Activated CD8-positive, alpha-beta memory T cell treated with anti-CD3 and anti-CD28 coated beads for 24 hours (primary cell): Measurements from ENCODE around the gene PPFIA1.

Experiments
- DNase-seq: peaks from one replicate; pipeline ENCODE4 v3.0.0-alpha.2; 2020

PPFIA1 gene

DNA sequence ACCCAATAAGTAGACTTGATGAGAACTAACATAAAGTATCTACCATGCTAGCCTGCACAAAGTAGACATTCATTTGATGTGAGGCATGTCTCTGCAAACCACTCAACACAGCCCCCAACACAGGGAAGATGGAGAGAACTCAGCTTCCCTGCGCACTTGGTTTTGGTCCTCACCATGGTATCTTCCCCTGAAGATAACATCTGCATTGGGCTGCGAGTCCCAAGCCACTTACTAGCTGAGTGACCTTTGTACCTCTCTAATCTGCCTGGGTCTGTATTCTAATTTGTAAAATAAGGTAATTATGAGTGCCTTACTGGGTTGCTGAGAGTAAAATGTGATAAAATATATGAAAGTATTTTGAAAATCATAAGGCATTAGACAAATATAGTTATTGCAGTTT, 30.7 kb downstream of the PPFIA1 start:
- DNase-seq: no peak

DNA sequence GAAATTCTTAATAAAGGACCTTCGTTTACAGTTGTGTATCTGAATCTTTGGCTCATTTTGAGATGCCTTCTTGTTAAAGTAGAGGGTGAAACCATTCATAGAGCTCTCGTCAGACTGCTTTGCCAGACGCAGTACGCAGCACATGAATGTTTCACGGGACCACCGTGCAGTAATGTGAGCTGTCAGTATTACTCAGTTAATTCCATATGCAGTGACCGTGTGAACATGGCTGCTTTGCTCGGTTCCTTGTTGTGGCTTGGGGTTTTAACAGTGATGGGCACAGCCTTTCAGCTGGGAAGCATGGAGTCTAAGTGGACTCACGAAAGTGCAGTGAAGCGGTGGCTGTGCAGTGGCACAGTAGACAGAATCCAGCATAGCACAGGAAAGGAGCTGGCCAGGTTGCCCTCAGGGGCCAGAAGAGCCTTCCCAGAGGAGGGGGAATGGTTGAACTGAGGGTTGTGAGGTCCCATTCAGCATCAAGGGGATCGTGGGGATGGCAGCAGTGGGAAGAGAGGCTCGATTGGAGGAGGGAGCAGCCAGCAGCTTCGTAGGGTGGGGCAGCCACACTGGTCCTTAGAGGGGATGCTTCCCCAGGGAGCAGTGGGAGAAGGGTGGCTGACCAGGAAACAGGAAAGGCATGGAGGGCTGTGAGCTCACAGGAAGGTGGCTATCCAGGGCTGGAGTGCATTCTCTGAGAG, 31.4 kb downstream of the PPFIA1 start:
- no peak for DNase-seq

DNA sequence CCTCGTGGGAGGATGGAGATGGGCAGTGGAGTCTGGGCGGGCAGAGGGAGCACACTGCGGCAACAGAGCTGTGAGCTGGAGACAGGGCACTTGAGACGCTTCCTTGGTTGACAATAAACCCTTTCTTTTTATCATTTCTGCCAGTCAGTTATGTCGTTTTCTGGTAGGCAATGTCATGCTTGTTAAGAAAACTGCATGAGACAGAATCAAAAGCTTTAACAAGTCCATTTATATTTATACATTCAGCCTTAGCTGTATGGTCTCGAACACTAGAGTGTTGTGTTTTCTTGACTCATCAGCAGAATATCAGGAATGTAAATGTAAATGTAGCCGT, 31.9 kb downstream of the PPFIA1 start:
- DNase-seq: no peak

DNA sequence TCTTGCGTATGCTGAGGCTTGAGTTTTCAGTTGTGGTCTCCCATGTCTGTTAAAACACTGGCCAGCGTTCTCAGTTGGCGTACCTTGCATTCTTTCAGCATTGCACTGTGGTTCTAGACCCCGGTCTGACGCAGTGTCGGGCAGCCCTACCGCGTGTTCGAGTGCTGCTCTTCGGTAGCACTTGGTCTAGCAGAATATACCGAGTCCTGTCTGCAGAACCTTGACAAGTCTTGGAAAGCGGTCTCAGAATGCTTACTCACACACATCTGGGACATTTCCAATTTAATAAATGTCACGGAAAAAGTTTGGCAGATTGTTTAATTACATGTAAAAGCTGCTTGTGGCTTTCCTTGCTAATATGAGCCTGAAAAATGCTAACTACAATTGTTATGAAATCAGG, 32.6 kb downstream of the PPFIA1 start:
- DNase-seq: no peak

DNA sequence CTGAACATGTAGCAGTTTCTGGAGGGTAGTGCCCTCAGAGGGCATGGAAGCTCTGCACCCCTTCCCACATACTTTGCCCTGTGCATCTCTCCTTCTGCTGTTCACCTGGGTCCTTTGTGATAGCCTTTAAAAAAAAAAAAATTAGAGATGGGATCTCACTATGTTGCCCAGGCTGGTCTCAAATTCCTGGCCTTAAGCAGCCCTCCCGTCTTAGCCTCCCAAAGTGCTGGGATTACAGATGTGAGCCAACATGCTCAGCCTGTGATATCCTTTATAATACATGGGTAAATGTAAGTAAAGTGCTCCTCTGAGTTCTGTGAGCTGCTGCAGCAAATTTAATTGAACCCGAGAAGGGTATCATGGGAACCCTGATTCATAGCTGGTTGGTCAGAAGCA, 33.7 kb downstream of the PPFIA1 start:
- no peak for DNase-seq

DNA sequence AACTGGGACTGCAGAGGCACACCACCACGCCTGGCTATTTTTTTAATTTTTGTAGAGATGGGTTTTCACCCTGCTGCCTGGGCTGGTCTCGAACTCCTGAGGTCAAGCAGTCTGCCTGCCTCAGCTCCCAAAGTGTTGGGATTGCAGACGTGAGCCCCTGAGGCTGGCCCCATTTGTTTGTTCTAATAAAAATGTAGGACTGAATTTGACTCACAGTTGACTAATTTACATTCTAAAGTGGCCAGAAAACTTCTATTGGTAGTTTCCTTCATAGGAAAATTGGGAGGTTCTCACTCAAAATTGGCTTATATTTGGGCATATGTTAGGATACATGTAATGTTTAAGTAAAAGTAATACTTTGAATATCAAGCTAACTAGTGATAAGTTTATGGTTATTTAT, 35.0 kb downstream of the PPFIA1 start:
- no peak for DNase-seq

DNA sequence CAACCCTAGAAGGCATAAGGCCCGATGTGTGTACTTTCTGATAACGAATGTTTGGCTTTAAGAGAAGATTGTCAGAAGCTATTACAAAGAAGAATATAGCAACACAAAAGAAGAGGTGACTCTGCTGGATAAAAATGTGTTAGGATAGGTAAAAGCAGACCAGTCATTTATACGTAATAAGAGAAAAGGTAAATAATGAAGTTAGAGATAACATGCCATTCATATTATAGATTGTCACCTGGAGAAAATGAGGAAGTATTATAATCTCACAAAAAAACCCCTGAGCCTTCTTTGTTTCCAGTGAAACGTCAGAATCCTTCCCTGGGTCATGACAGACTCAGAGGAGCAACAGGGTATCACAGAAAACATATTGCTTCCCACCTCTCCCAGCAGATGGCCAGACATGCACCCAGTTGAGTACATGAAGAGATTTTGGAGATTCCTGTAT, 36.1 kb downstream of the PPFIA1 start:
- DNase-seq: no peak

DNA sequence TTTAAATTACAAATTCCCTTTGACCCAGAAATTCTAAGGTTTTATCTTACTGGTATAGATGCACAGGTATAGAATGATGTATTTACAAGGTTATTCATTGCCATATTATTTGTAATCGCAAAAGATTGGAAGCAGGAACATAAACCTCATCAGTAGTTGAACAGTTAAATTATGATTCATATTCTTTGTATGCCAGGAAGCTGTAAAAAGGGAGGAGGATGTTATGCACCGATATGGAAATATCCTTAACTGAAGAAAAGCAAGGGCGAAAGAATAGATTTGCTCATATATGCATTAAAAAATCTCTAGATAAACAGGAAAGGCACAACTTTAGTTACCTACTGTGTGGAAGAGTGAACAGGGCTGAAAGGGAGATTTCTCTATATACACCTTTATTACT, 36.7 kb downstream of the PPFIA1 start:
- DNase-seq: no peak

DNA sequence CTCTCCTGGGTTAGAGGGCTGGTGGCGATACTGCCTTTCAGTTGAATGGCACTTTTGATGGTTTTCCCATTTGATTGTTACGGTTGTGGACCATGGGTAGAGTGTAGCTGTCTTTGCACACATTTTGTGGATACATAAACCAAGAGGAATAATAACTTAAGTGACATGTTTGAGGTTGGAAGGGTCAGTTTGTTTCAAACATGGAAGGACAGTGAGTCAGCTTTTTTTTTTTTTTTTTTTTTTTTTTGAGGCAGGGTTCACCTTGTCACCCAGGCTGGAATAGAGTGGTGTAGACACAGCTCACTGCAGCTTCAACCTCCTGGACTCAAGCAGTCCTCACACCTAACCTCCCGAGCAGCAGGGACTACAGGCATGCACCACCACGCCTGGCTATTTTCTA, 41.1 kb downstream of the PPFIA1 start:
- no peak for DNase-seq

DNA sequence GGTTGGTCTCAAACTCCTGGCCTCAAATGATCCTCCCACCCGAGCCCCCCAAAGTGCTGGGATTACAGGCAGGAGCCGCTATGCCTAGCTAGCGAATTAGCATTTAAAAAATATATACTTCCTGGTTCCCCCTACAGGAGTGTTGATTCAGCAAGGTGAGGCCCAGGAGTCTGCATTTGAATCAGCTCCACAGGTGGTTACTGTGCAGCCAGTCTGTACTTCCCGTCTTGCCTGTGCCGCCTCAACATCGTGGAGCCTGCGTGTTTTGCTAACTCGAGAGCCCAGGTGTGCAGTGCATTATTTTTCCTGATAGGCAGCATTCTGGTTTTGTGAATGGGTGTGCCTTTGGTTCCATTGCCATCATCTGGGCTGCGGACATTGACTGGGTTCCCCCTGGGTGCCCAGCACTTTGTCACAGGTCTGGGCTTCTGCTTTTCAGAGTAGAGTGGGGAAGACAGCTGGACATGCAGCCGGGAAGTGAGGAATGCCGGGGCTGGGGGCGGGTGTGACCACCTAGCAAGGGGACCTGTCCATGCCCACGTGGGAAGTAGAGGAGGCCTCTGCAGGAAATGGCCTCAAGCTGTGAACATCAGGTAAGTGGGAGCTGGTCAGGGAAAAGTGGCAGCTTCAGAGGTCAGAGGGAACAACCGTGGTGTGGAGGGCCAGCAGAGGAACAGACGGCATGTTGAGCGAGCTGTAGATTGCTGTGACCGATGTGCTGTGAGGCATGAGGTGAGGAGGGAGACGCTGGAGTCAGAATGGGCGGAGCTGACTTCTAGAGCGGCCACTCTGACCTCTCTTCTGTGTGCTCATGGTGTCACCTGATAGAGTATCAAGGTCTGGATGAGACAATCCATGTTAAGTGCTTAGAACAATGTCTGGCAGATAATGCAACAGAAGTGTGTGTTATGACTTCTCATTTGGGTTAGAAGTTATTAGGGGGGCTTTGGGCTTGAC, 42.2 kb downstream of the PPFIA1 start:
- DNase-seq: no peak

DNA sequence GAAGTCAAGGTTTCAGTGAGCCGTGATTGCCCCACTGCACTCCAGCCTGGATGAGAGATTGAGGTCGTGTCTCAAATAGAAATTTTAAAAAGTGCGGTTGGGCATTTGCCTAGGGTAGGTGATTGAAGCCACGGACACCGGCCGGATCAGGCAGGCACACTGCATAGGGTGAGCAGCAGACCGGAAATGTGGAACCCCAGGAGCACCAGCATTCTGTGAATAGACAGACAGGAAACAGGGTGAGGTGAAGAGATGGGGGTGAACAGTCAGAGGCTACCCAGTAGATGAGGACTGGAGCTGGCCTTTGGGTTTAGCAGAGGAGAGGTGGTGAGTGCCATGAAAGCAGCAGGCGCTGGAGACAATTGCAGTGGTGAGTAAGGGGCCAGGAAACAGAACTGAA, 43.5 kb downstream of the PPFIA1 start:
- no peak for DNase-seq

DNA sequence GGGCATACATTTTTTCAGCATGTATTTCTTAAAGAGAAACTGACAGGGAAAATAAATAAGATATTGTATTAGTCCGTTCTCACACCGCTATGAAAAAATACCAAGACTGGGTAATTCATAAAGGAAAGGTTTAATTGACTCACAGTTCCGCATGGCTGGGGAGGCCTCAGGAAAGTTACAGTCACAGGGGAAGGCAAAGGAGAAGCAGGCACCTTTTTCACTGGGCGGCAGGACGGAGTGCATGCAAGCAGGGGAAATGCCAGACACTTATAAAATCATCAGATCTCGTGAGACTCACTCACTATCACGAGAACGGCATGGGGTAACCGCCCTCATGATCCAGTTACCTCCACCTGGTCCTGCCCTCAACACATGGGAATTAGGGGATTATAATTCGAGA, 44.2 kb downstream of the PPFIA1 start:
- DNase-seq: no peak

DNA sequence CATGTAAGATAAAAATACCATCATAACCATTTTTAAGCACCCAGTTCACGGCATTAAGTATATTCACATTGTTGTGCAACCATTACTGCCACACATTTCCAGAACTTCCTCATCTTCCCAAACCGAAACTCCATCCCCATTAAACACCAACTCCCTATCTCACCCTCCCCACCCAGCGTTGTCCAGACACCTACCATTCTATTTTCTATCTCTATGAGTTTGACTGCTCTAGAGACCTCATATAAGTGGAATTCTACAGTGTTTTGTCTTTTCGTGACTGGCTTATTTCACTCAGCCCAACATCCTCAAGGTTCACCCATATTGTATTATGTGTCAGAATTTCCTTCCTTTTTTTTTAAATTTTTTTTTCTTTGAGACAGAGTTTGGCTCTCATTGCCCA, 45.2 kb downstream of the PPFIA1 start:
- DNase-seq: no peak

DNA sequence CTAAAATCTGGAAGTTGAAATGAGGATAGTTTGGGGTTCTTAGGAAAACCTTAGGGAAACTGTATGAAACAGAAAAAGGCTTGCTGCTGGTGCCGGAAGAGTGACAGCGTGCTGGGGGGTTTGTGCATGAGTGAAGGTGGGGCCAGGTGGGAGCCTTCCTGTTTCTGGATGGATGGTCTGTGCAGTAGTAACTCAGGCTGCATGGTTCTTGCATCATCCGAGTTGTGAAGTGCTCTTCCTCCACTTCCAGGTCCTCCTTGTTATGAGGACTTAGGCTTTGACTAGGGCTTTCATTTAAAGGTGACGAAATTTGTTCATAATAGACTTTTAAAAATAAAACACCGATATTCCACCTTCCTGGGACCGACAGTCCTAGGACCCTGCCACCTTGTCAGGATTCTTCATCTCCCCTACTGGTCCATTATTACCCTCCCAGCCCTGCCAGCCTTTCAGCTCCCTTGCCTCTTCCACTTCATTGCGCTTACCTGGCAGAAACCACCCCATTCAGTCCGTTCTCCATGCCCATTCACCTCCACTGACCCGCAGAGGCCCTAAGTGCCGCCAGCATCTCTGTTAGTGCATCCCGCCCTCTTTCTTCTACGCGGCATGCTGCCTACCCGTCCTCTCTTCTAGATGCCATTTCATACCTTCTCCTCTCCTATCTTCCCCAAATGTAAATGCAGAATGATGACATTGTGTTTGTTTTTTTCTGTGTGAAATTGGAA, 47.3 kb downstream of the PPFIA1 start:
- no peak for DNase-seq

DNA sequence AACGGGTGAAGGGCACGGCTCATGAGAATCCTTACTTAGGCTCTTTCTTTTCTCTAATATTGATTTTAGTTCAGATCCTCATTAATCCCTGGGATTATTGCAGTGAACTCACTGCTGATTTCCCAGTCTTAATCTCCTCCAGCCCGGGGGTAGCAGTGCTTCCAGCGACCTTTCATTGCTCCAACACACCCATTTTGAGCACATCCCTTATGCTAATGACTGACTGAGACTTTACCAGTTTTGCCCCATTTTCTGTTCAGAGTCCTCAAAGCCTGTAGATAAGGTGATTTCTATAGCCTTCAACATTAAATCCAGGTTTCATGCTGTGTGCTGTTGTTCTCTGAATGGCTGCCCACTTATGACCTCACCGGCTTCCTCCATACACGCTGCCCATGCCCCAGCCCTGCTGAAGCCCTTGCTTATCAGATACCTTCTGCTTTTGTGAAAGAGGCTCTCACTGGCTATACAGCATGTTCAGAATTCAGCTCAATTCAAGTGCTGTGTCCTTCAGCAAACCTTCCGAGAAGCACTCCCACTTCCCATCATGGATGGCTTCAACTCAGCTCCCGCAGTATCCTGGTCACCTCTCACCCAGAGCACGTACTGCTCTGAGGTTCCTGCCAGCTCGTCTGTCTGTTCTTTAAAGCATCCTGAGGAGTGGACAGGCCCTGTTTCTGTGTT, 49.0 kb downstream of the PPFIA1 start:
- DNase-seq: no peak

DNA sequence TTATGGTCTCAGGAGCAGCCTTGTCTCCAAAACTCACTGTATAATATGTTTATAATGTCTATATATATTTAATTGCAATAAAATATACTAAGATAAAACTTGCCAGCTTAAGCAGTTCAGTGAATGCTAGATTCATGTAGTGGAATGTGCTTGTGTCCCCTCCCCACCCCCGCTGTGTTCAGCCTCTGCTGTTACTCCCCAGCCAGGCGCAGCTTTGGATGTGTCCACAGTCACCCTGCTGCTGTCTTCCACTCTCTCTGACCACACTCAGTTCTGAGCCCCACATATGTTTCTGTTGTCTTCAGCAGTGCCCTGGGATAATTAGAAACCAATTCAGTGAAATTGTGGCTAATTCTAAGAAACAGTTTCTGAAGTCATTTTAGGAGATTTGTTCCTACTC, 52.2 kb downstream of the PPFIA1 start:
- no peak for DNase-seq

DNA sequence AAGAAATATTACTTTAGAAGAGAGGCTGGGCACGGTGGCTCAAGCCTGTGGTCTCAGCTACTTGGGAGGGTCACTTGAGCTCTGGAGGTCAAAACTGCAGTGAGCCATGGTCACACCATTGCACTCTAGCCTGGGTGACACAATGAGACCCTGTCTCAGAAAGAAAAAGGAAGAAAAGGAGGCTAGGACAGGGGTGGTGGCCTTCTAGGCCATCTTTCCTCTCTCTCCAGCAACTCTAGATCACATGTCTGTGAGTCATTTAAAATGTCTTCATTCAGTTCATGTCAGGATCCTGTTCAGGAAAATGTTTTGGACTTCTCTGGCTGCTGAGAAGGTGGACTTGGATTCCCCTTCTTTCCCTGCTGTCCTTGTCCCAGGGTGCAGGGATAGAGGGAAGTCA, 53.3 kb downstream of the PPFIA1 start:
- DNase-seq: no peak

DNA sequence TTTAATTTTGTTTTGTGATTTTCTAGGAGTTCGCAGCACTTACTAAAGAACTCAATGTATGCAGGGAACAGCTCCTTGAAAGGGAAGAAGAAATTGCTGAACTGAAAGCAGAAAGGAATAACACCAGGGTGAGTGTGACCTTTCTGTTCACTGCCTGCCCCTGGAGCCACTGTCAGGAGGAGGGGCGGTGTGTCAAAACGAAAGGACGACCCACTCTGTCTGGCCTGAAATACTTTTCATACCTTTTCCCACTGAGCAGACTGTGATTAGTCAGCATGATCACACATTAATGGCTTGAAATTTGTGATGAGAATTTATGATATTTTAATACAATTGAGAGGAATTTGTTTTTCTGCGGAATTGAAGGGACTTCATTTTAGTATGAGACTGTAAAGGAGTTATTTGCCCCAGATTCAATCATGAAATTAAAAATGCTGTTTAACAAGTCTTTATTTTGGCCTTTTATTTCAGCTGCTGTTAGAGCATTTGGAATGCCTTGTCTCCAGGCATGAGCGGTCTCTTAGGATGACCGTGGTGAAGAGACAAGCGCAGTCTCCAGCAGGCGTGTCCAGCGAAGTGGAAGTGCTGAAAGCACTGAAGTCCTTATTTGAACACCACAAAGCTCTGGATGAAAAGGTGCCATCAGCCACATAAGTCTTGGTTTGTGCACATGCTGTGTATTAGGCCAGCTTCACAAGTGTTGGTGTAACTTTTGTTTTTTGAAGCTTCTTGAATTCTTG, 54.1 kb downstream of the PPFIA1 start:
- DNase-seq: no peak

DNA sequence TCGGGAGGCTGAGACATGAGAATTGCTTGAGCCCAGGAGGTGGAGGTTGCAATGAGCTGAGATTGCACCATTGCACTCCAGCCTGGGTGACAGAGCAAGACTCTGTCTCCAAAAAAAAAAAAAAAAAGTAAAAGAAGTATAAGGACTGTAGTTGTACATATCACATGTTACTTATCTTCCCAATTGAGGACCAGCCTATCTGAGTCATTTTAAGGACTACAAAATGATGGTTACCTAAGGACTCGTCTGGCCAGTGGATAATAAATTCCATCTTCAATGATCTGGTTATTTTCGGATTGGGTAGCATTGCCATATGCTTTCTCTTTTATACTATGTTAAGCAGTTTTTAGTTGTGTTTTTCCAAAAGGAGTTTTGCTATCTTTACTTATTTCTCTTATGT, 55.3 kb downstream of the PPFIA1 start:
- DNase-seq: no peak

DNA sequence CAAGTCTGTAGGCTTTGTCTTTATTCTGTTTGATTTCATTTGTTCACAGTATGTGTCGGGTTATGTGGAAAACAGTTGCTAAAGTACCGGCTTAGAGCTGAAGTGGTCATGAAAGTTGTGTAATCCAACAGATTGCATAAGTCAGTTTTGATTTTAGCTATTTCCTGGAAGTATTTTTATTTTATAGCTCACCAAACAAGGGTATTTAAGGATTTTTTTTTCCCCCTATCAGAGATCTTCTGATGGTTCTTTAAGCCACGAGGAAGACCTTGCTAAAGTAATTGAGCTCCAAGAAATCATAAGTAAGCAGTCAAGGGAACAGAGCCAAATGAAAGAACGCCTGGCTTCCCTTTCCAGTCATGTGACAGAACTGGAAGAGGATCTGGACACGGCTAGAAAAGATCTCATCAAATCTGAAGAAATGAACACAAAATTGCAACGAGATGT, 55.9 kb downstream of the PPFIA1 start:
- no peak for DNase-seq

DNA sequence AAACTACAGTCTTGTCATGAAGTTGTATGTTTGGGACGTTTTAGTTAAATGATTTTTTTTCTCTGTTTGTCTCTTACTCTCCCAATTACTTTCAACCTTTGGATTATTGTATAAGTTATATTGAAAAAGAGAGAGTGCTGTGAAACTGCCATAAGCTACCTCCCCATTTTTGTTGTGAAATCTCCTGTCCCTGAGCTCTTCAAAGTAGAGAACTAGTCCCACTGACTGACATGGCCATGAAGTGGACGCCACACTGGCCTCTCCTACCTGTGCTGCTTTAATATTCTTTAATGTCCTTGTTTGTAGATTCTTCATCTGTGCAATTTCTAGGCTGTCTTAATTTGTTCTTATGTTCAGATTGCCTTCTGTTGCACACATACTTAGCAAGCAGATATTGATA, 56.3 kb downstream of the PPFIA1 start:
- DNase-seq: no peak

DNA sequence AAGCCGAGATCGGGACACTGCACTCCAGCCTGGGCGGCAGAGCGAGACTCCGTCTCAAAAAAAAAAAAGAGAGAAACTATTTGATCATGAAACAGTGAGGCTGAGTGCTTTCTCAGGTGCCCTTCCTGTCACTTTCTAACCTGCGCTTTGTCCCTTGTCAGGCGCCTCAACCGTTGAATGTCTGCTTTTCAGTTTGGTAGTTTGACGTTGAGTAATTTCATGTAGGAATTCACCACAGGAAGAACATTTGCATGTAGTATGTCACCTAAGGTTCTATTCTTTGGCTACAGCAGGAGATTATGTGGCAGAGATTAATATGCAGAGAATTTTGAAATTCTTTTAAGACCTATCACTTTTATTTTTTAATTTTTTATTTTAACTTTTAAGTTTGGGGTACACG, 57.2 kb downstream of the PPFIA1 start:
- DNase-seq: no peak
